Islet of Langerhans (tissue), 1 donor: ENCODE measurements around the gene NEB.
"Not testable (repeated sequence)": the region's sequence is repeated elsewhere in the genome, so short reads cannot be mapped to it uniquely, and the experiment has no call there.

Experiments used
- FAIRE-seq: peaks from one replicate; lab custom pipeline; 2011; peaks lifted over from hg19 to GRCh38; lab: Jason Lieb, UNC

NEB gene

GRCh38 chr2:151761193-151761592 lies 26.9 kb upstream of the NEB start:
- no peak for FAIRE-seq

GRCh38 chr2:151760139-151760650 lies 25.9 kb upstream of the NEB start:
- FAIRE-seq, result no peak

- no peak for FAIRE-seq
Measured at GRCh38 chr2:151758744-151759143, 24.5 kb upstream of the NEB start.

GRCh38 chr2:151757861-151758260 lies 23.6 kb upstream of the NEB start:
- FAIRE-seq, result no peak

- FAIRE-seq, result no peak
Measured at GRCh38 chr2:151756820-151757219, 22.5 kb upstream of the NEB start.

GRCh38 chr2:151754253-151754897 lies 20.1 kb upstream of the NEB start:
- no peak for FAIRE-seq

- FAIRE-seq, result no peak
Measured at GRCh38 chr2:151753540-151753939, 19.3 kb upstream of the NEB start.

- not testable (repeated sequence) for FAIRE-seq
Measured at GRCh38 chr2:151745261-151745660, 11.0 kb upstream of the NEB start.

- FAIRE-seq, result no peak
Measured at GRCh38 chr2:151730262-151730975, 3.9 kb downstream of the NEB start.

- FAIRE-seq, result no peak
Measured at GRCh38 chr2:151729837-151730236, 4.4 kb downstream of the NEB start.

- FAIRE-seq, result no peak
Measured at GRCh38 chr2:151729415-151729811, 4.9 kb downstream of the NEB start.

- no peak for FAIRE-seq
Measured at GRCh38 chr2:151728804-151729414, 5.4 kb downstream of the NEB start.

- no peak for FAIRE-seq
Measured at GRCh38 chr2:151727593-151728552, 6.4 kb downstream of the NEB start.

GRCh38 chr2:151721161-151721560 lies 13.1 kb downstream of the NEB start:
- no peak for FAIRE-seq

- FAIRE-seq, result no peak
Measured at GRCh38 chr2:151720521-151720920, 13.8 kb downstream of the NEB start.

- FAIRE-seq, result no peak
Measured at GRCh38 chr2:151718796-151719195, 15.5 kb downstream of the NEB start.

GRCh38 chr2:151718247-151718646 lies 16.0 kb downstream of the NEB start:
- no peak for FAIRE-seq

GRCh38 chr2:151716721-151717120 lies 17.6 kb downstream of the NEB start:
- FAIRE-seq, result no peak

- FAIRE-seq, result no peak
Measured at GRCh38 chr2:151713291-151713903, 20.9 kb downstream of the NEB start.

- no peak for FAIRE-seq
Measured at GRCh38 chr2:151711025-151711424, 23.3 kb downstream of the NEB start.

GRCh38 chr2:151708788-151709187 lies 25.5 kb downstream of the NEB start:
- FAIRE-seq, result no peak

GRCh38 chr2:151707857-151708256 lies 26.4 kb downstream of the NEB start:
- FAIRE-seq, result no peak
